ENCODE data around the gene THEM4. TPM values are rescaled to one million over a fixed set of nuclear protein-coding genes. Genes with fewer than 3 reads are reported as not detected.

The THEM4 gene
- total and polyA plus RNA-seq, 2 of the 8 experiments (the other 6 are each of a cell fraction or from before 2014, with no cell fraction given): 9.9 to 11.2 TPM

DNA sequence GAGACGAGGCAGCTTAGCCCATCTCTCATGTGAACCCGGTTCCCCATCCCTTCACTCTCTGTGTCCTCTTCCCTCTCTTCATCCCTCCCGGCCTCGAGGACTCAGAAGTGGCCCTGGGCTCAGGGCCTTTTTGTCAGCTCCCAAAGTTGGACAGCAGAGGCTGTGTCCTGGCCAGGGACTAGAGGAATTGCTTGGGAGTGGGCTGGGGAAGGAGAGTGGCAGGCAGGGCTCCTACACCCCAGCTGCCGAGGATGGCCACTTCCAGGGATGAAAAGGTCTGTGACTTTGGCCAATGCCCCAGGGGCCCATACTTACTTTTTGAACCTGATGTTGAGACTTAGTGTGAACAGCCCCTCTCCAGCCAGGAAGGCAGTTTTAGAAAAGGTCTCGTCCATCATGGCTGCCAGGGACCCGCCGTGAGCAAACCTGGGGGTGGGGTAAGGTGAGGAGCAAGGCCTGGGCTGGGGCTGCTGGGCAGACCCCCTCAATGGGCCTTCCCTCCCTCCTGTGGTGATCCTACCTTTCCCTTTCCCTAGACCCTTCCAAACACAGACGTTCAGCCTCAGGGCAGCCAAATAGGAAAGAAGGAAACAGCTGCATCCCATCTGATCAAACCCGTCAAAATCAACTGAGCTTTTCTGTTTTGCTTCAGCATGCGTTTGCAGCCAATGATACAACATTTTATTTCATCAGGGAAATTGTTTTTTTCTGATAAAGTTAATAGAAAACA is 61.3 kb downstream of the THEM4 start:
- Histone ChIP-seq H4K91ac (replicated peaks; ENCODE audit: insufficient read length, low read length) (no peak overlapping the region), H3K4me3 (ENCODE audit: extremely low read depth in 1 of 4, insufficient read depth in 2 of 4, low read depth in 3 of 4, low read length in 4 of 4) (no peak overlapping the region), H3K4ac (replicated peaks; ENCODE audit: insufficient read length, low read depth, low read length) (no peak overlapping the region), H2BK20ac (ENCODE audit: low read length) (no peak overlapping the region), H3K14ac (ENCODE audit: insufficient read length) (no peak overlapping the region), H2BK5ac (ENCODE audit: low read depth, low read length) (no peak overlapping the region), H3K56ac (replicated peaks; ENCODE audit: insufficient read length, low read depth, low read length) (no peak overlapping the region), H2BK12ac (ENCODE audit: low read depth, low read length) (no peak overlapping the region), H3K79me2 (ENCODE audit: control insufficient read depth in 1 of 2, insufficient read depth in 2 of 2, low read length in 2 of 2) (no peaks in the 10 kb centered on the region), H2BK120ac (replicated peaks; ENCODE audit: low read depth, low read length) (no peak overlapping the region), H3K4me1 (replicated peaks in 1 of 4; ENCODE audit: control insufficient read depth in 3 of 4, insufficient read depth in 4 of 4, low read length in 3 of 4) (peaks cover 6 to 11% (median 7%) of the 10 kb centered on the region in 4 experiments), H4K5ac (ENCODE audit: insufficient read length, low read depth, low read length) (no peak overlapping the region), H3K27me3 (replicated peaks in 1 of 4; ENCODE audit: control insufficient read depth in 3 of 4, extremely low read depth in 1 of 4, insufficient read depth in 3 of 4, low read length in 3 of 4) (no peaks in the 10 kb centered on the region), H2AK5ac (ENCODE audit: low read depth, low read length) (no peak overlapping the region), H3K9me3 (ENCODE audit: insufficient read depth in 2 of 2, low read depth in 1 of 2, low read length in 1 of 2) (no peaks in the 10 kb centered on the region), H2BK15ac (ENCODE audit: low read length) (no peak overlapping the region), H3K36me3 (ENCODE audit: control insufficient read depth in 2 of 4, insufficient read depth in 4 of 4, low read length in 3 of 4) (no peaks in the 10 kb centered on the region), H3K79me1 (ENCODE audit: low read depth, low read length) (no peaks in the 10 kb centered on the region), H3K23me2 (ENCODE audit: low read depth, low read length) (0 out of 2 replicates have a peak, but pooled peaks cover 4% of the 10 kb centered on the region), H3K23ac (ENCODE audit: insufficient read length) (no peak overlapping the region), H4K8ac (ENCODE audit: extremely low read depth, insufficient read depth, low read length) (no peak overlapping the region), H3K4me2 (ENCODE audit: insufficient read depth in 1 of 2, low read depth in 2 of 2, low read length in 2 of 2) (no peak overlapping the region), H4K20me1 (replicated peaks in 1 of 2; ENCODE audit: control insufficient read depth in 1 of 2, insufficient read depth in 2 of 2, low read length in 2 of 2) (no peaks in the 10 kb centered on the region), H3K18ac (ENCODE audit: extremely low read depth, low read length) (no peak overlapping the region), H2AFZ (ENCODE audit: low read length) (no peak overlapping the region), H3K27ac (ENCODE audit: low read depth, low read length) (no peak overlapping the region), H3K9ac (replicated peaks in 1 of 4; ENCODE audit: extremely low read depth in 1 of 4, low read depth in 3 of 4, low read length in 3 of 4) (no peak overlapping the region)
- ChIA-PET CTCF (ENCODE audit: partially characterized antibody) (interaction anchor here (0.9 to 1.9 kb wide), 5 partner anchors 10 to 167 kb away, joined by 3 to 8 read pairs (median 3); no protein-coding TSS in a partner anchor), POLR2A (ENCODE audit: partially characterized antibody) (interaction anchor here (0.6 to 2.7 kb wide), 2 partner anchors 9 kb away, joined by 3 to 14 read pairs; partner anchors contain the start of gene C2CD4D)
- FAIRE-seq (no peak), DNase-seq (ENCODE audit: low read depth in 1 of 2, low spot score in 2 of 2) (no peak)
- WGBS, 2 experiments (ENCODE audit: extremely low coverage in 1 of 2, insufficient coverage in 1 of 2, insufficient read length in 1 of 2, insufficient replicate concordance in 2 of 2, low coverage in 1 of 2, low lambda C conversion rate in 2 of 2, missing lambda C conversion rate in 1 of 2): 92% methylated on average over 11 of the region's 11 CpGs; no CpG with 5 or more reads in 1 of the 2 experiments
- TF ChIP-seq CBX8 (IDR thresholded peaks at IDR 0.05; ENCODE audit: borderline replicate concordance, low read depth, low read length) (no peak), SRF (IDR thresholded peaks at IDR 0.05; ENCODE audit: low read depth, low read length) (no peak), JUND (IDR thresholded peaks at IDR 0.05; ENCODE audit: low read length) (no peak), CREB1 (IDR thresholded peaks at IDR 0.05) (no peak), RNF2 (IDR thresholded peaks at IDR 0.05; ENCODE audit: borderline replicate concordance, low read depth, low read length, missing control alignments, poor library complexity, severe bottlenecking) (no peak), KDM4A (IDR thresholded peaks at IDR 0.05; ENCODE audit: low read depth, low read length, severe bottlenecking) (no peak), BCL11A (IDR thresholded peaks at IDR 0.05; ENCODE audit: low read depth in 2 of 2, low read length in 2 of 2) (no peak), PHF8 (conservative IDR thresholded peaks at IDR 0.05; ENCODE audit: low read depth, low read length) (no peak), TEAD4 (IDR thresholded peaks at IDR 0.05; ENCODE audit: low read depth, low read length) (no peak), SP4 (IDR thresholded peaks at IDR 0.05; ENCODE audit: low read length) (no peak), EGR1 (IDR thresholded peaks at IDR 0.05; ENCODE audit: borderline replicate concordance, low read depth, low read length) (no peak)
- TF ChIP-seq, protein P1, sequence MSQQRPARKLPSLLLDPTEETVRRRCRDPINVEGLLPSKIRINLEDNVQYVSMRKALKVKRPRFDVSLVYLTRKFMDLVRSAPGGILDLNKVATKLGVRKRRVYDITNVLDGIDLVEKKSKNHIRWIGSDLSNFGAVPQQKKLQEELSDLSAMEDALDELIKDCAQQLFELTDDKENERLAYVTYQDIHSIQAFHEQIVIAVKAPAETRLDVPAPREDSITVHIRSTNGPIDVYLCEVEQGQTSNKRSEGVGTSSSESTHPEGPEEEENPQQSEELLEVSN (IDR thresholded peaks at IDR 0.05): no peak
